ENCODE data around the gene RAB3GAP2.
"Not testable (repeated sequence)": the region's sequence is repeated elsewhere in the genome, so short reads cannot be mapped to it uniquely, and the experiment has no call there.

The RAB3GAP2 gene, protein sequence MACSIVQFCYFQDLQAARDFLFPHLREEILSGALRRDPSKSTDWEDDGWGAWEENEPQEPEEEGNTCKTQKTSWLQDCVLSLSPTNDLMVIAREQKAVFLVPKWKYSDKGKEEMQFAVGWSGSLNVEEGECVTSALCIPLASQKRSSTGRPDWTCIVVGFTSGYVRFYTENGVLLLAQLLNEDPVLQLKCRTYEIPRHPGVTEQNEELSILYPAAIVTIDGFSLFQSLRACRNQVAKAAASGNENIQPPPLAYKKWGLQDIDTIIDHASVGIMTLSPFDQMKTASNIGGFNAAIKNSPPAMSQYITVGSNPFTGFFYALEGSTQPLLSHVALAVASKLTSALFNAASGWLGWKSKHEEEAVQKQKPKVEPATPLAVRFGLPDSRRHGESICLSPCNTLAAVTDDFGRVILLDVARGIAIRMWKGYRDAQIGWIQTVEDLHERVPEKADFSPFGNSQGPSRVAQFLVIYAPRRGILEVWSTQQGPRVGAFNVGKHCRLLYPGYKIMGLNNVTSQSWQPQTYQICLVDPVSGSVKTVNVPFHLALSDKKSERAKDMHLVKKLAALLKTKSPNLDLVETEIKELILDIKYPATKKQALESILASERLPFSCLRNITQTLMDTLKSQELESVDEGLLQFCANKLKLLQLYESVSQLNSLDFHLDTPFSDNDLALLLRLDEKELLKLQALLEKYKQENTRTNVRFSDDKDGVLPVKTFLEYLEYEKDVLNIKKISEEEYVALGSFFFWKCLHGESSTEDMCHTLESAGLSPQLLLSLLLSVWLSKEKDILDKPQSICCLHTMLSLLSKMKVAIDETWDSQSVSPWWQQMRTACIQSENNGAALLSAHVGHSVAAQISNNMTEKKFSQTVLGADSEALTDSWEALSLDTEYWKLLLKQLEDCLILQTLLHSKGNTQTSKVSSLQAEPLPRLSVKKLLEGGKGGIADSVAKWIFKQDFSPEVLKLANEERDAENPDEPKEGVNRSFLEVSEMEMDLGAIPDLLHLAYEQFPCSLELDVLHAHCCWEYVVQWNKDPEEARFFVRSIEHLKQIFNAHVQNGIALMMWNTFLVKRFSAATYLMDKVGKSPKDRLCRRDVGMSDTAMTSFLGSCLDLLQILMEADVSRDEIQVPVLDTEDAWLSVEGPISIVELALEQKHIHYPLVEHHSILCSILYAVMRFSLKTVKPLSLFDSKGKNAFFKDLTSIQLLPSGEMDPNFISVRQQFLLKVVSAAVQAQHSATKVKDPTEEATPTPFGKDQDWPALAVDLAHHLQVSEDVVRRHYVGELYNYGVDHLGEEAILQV (N-terminal part only)

GRCh38 chr1:220272047-220272840, at the start of gene RAB3GAP2:
Gene RAB3GAP2 (minus strand): TSS chr1:220272453. CDS start chr1:220272337, 116 bp downstream.
- peak; percentile 89 for DNase-seq (ENCODE audit: low read depth, low spot score)

- DNase-seq (ENCODE audit: low read depth, low spot score) = no peak
These were observed 49.5 kb upstream of the RAB3GAP2 start for GRCh38 chr1:220321758-220322157.

- DNase-seq (ENCODE audit: low read depth, low spot score) = no peak
These were observed 48.5 kb upstream of the RAB3GAP2 start for GRCh38 chr1:220320709-220321108.

- no peak for DNase-seq (ENCODE audit: low read depth, low spot score)
These were observed 46.4 kb upstream of the RAB3GAP2 start for GRCh38 chr1:220318673-220319072.

- no peak for DNase-seq (ENCODE audit: low read depth, low spot score)
These were observed 44.9 kb upstream of the RAB3GAP2 start for GRCh38 chr1:220317161-220317560.

DNA sequence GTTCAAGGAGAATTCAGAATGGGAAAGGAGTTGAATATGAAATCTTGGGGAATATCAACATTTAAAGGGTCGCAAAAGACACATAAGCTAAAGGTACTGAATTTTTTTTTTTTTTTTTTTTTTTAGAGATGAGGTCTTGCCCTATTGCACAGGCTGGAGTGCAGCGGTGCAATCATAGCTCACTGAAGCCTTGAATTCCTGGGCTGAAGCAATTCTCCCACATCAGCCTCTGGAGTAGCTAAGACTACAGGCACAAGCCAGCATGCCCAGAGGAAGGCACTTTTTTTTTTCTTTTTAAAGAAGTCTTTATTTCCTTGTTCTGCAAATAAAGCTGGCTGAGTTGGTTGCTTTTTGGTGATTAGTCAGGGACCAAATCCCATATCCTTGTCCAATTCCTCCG, 44.1 kb upstream of the RAB3GAP2 start:
- DNase-seq (ENCODE audit: low read depth, low spot score) = no peak

DNA sequence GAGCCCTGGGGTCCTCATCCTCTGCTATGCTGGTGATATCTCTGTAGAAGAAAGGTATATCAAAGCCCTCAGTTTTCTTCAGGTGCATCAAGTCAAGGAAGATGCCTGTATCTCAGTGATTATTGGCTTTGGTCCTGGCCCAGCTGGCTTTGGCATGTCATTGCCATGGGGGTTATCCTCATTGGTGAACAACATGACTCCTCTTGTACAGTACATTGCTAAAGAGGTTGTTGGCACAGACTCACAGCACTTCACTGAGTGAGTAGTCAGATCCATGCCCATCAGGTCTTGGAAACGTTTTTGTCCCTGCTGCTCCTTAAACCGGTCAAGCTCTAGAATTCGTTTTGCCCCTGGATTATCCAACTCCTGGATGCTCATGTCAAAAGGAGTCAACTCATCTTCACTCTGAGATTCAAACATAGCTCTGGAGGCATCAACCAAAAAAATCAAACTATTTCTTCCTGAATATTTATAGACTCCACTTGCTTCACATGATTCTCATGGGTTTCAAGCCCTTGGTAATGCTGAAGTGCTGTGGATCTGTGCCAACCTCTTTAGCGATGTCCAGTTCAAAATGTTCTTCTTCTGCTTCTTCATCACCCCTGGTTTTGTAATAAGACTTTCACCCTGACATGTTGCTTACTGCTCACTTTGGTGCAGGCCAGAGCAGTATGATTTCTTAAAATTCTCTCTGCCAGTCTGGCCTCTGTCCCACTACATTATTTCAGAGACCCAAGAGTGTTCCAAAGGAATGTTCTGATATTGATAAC, 43.0 kb upstream of the RAB3GAP2 start:
- DNase-seq (ENCODE audit: low read depth, low spot score) = no peak

- no peak for DNase-seq (ENCODE audit: low read depth, low spot score)
These were observed 41.3 kb upstream of the RAB3GAP2 start for GRCh38 chr1:220313576-220313975.

DNA sequence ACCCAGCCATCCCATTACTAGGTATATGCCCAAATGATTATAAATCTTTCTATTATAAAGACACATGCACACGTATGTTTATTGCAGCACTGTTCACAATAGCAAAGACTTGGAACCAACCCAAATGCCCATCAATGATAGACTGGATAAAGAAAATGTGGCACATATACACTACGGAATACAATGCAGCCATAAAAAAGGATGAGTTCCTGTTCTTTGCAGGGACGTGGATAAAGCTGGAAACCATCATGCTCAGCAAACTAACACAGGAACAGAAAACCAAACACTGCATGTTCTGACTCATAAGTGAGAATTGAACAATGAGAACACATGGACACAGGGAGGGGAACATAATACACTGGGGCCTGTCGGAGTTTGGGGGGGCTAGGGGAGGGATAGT, 37.9 kb upstream of the RAB3GAP2 start:
- DNase-seq (ENCODE audit: low read depth, low spot score) = not testable (repeated sequence)

DNA sequence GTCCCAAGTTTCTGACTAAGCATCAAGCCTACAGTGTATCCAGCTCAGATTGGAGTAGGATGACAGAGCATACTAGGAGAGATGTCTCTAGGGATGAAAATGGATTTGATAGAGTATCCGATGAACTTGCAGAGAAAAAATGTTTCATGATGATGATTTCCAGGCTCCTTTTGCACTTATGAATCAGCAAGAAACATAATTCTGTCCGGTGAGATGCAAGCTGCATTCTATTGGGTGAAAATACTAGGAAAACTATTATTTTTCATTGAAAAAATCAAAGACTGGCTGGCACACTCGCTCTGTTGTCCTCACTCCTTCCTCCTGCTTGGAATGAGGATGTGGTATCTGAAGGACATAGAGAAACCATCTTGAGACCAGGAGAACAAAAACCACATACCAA, 35.4 kb upstream of the RAB3GAP2 start:
- no peak for DNase-seq (ENCODE audit: low read depth, low spot score)

- DNase-seq (ENCODE audit: low read depth, low spot score) = no peak
These were observed 34.1 kb upstream of the RAB3GAP2 start for GRCh38 chr1:220306339-220306738.

DNA sequence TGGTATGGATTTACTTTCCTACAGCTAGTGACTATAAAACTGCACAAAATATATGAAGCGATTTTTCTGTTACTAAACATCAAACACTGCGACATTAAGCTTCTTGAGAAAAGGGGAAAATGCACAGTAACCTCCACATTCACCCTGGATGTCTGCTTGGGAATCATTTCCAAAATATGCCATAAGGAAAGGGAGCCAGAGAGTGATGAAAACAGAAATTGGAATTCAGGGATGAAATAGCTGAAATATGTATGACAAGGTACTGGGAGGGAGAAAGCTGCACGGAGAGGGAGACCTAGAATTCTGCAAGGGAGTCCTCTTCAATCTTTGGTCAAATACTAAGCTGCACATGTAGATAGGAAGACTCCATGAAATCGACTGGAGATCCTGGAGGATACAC, 31.6 kb upstream of the RAB3GAP2 start:
- no peak for DNase-seq (ENCODE audit: low read depth, low spot score)

- no peak for DNase-seq (ENCODE audit: low read depth, low spot score)
These were observed 29.4 kb upstream of the RAB3GAP2 start for GRCh38 chr1:220301630-220302029.

- DNase-seq (ENCODE audit: low read depth, low spot score) = no peak
These were observed 28.3 kb upstream of the RAB3GAP2 start for GRCh38 chr1:220300442-220301121.

- no peak for DNase-seq (ENCODE audit: low read depth, low spot score)
These were observed 27.1 kb upstream of the RAB3GAP2 start for GRCh38 chr1:220299337-220299736.

- no peak for DNase-seq (ENCODE audit: low read depth, low spot score)
These were observed 26.4 kb upstream of the RAB3GAP2 start for GRCh38 chr1:220298470-220299205.

GRCh38 chr1:220296981-220297380, 24.7 kb upstream of the RAB3GAP2 start:
- DNase-seq (ENCODE audit: low read depth, low spot score) = no peak

DNA sequence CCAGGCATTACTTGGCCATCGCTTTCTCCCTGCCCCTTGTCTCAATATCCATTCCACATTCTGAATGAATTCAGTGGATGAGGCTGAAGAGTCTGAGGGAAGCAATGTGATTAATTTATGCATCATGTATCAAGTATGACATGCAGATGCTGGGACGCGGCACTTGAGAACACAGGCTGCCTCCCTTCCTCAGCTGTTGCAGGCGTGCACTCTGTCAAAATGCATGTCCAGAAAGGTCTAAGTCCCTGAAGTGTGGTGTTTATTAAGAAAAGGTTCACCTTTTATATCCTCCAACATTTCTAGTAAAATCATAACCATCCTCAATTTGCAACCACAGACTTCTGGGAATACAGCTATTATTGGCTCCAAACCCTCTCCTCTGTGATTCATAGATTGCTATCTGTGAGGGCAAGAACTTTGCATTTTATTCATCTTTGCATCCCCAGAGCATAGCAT, 22.6 kb upstream of the RAB3GAP2 start:
- no peak for DNase-seq (ENCODE audit: low read depth, low spot score)

- no peak for DNase-seq (ENCODE audit: low read depth, low spot score)
These were observed 19.3 kb upstream of the RAB3GAP2 start for GRCh38 chr1:220291580-220291979.
